Measurements from ENCODE around the gene PTRHD1. TPM values are rescaled to one million over a fixed set of nuclear protein-coding genes. Genes with fewer than 3 reads are reported as not detected.

PTRHD1 gene
- polyA plus RNA-seq, 1 donor from 2014 or later = 33.6 TPM

DNA sequence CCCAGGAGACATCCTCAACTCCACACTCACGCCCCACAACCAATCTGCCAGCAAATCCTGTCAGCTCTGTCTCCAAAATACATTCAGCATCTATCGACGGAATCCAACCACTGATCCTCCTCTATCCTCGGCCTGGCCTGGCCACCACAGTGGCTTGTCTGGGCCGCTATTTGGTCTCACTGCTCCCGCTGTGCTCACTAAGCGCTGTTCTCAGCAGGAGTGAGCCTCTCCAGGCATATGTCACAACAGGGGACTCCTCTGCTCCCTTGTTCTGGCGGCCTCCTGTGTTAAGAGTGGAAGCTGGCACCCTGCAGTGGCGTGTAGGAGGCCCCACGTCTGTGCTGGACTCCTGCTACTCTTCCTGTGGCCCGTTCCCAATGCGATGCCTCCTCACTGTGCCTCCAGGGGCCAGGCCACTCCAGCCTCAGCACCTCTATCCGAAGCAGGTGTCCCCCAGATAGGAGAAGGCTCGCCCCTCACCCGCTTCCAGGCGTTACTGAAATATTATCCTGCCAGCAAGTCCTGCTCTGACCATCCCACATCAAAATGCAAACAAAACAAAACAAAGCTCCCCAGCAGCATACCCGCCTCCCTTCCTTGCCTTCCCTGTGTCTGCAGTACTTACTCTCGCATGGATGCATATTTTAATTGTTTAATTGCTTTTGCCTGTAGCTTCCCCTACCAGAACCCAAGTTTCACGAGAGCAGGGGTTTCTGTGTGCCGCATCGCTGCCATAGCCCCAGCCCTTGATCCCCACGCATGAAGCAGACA, 39.9 kb upstream of the PTRHD1 start:
- Histone ChIP-seq H3F3A (ENCODE audit: insufficient read depth, low read length, poor library complexity, severe bottlenecking) (no peaks in the 10 kb centered on the region), H3K27ac (ENCODE audit: low read length) (no peak overlapping the region), H4K20me1 (ENCODE audit: insufficient read depth) (no peaks in the 10 kb centered on the region), H3K27me3 (ENCODE audit: insufficient read depth, low read depth, low read length) (no peaks in the 10 kb centered on the region), H3K4me3 (ENCODE audit: low read length) (no peak overlapping the region), H3K9ac (ENCODE audit: low read length) (no peak overlapping the region), H3K9me3 (ENCODE audit: low read length) (no peaks in the 10 kb centered on the region), H3K79me2 (replicated peaks; ENCODE audit: insufficient read depth, low read length) (no peaks in the 10 kb centered on the region), H3K36me3 (ENCODE audit: insufficient read depth, low read length) (no peaks in the 10 kb centered on the region), H3K9me2 (ENCODE audit: insufficient read depth, low read length) (no peaks in the 10 kb centered on the region), H2AFZ (ENCODE audit: low read depth, low read length) (no peak overlapping the region), H3K4me2 (ENCODE audit: low read length) (no peak overlapping the region)
- TF ChIP-seq MXI1 (conservative IDR thresholded peaks at IDR 0.05; ENCODE audit: poor library complexity, severe bottlenecking) = no peak

DNA sequence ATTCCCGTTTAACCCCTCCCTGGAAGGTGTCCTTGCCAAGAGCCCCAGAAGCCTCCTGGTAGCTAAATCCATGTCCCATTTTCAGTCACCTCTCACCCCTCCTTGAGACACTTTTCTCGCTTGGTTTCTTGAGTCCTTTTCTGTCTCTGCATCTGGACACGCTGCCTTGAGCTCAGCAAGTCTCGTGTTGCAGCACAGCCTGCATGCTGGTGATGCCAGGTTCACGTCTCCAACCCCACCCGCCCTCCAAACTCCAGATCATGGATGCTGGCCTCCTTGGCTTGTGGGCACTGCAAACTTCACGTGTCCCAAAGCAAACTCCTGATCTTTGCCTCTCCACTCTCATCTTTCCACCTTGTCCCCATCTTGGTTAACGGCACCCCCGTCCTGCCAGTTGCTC, 39.3 kb upstream of the PTRHD1 start:
- Histone ChIP-seq H3K79me2 (replicated peaks; ENCODE audit: insufficient read depth, low read length) (no peaks in the 10 kb centered on the region), H3K27ac (ENCODE audit: low read length) (no peak overlapping the region), H3K4me2 (ENCODE audit: low read length) (no peak overlapping the region), H3K9me3 (ENCODE audit: low read length) (no peaks in the 10 kb centered on the region), H3K36me3 (ENCODE audit: insufficient read depth, low read length) (no peaks in the 10 kb centered on the region), H4K20me1 (ENCODE audit: insufficient read depth) (no peaks in the 10 kb centered on the region), H3K4me3 (ENCODE audit: low read length) (no peak overlapping the region), H3K9ac (ENCODE audit: low read length) (no peak overlapping the region), H3K27me3 (ENCODE audit: insufficient read depth, low read depth, low read length) (no peaks in the 10 kb centered on the region), H3K9me2 (ENCODE audit: insufficient read depth, low read length) (no peaks in the 10 kb centered on the region), H3F3A (ENCODE audit: insufficient read depth, low read length, poor library complexity, severe bottlenecking) (no peaks in the 10 kb centered on the region), H2AFZ (ENCODE audit: low read depth, low read length) (no peak overlapping the region)
- TF ChIP-seq EZH2 (IDR thresholded peaks at IDR 0.05; ENCODE audit: borderline replicate concordance, insufficient read depth, low read length, poor library complexity, severe bottlenecking) (no peak), POLR2AphosphoS5 (IDR thresholded peaks at IDR 0.05) (no peak)

DNA sequence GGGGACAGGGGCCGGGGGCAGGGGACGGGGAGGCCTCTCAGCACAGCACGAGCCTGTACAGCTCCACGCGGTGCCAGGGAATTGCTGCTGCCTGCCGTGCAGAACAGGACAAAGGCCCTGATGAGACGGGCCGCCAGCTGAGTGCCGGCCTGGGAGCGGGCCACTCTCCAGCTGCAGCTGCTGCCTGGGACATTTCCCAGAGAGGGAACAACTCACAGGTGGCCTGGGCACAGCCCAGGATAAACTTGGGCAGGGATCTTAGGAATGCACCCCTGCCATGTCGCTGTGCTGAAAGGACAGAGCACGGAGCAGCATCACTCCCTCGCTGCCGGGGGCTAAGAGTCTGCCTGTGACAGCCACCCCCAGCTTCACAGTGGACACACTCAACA, 38.9 kb upstream of the PTRHD1 start:
- no peak overlapping the region for H3K9ac ChIP-seq (ENCODE audit: low read length)
- no peaks in the 10 kb centered on the region for H3K9me3 ChIP-seq (ENCODE audit: low read length)
- H4K20me1 ChIP-seq (ENCODE audit: insufficient read depth) = no peaks in the 10 kb centered on the region
- H3F3A ChIP-seq (ENCODE audit: insufficient read depth, low read length, poor library complexity, severe bottlenecking) = no peaks in the 10 kb centered on the region
- H2AFZ ChIP-seq (ENCODE audit: low read depth, low read length) = no peak overlapping the region
- H3K36me3 ChIP-seq (ENCODE audit: insufficient read depth, low read length) = no peaks in the 10 kb centered on the region
- no peak overlapping the region for H3K27ac ChIP-seq (ENCODE audit: low read length)
- H3K4me3 ChIP-seq (ENCODE audit: low read length) = no peak overlapping the region
- no peaks in the 10 kb centered on the region for H3K79me2 ChIP-seq (replicated peaks; ENCODE audit: insufficient read depth, low read length)
- H3K4me2 ChIP-seq (ENCODE audit: low read length) = no peak overlapping the region
- H3K27me3 ChIP-seq (ENCODE audit: insufficient read depth, low read depth, low read length) = no peaks in the 10 kb centered on the region
- TF ChIP-seq EP300 (conservative IDR thresholded peaks at IDR 0.05; ENCODE audit: poor library complexity, severe bottlenecking) (no peak), POLR2AphosphoS5 (IDR thresholded peaks at IDR 0.05) (no peak), EZH2 (IDR thresholded peaks at IDR 0.05; ENCODE audit: borderline replicate concordance, insufficient read depth, low read length, poor library complexity, severe bottlenecking) (no peak), TAF1 (IDR thresholded peaks at IDR 0.05; ENCODE audit: low read depth) (no peak), RAD21 (conservative IDR thresholded peaks at IDR 0.05) (no peak), SMC3 (conservative IDR thresholded peaks at IDR 0.05; ENCODE audit: poor library complexity) (no peak), MXI1 (conservative IDR thresholded peaks at IDR 0.05; ENCODE audit: poor library complexity, severe bottlenecking) (no peak)
- TF ChIP-seq, protein P1, sequence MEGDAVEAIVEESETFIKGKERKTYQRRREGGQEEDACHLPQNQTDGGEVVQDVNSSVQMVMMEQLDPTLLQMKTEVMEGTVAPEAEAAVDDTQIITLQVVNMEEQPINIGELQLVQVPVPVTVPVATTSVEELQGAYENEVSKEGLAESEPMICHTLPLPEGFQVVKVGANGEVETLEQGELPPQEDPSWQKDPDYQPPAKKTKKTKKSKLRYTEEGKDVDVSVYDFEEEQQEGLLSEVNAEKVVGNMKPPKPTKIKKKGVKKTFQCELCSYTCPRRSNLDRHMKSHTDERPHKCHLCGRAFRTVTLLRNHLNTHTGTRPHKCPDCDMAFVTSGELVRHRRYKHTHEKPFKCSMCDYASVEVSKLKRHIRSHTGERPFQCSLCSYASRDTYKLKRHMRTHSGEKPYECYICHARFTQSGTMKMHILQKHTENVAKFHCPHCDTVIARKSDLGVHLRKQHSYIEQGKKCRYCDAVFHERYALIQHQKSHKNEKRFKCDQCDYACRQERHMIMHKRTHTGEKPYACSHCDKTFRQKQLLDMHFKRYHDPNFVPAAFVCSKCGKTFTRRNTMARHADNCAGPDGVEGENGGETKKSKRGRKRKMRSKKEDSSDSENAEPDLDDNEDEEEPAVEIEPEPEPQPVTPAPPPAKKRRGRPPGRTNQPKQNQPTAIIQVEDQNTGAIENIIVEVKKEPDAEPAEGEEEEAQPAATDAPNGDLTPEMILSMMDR (IDR thresholded peaks at IDR 0.05; ENCODE audit: poor library complexity, severe bottlenecking) = no peak
- TF ChIP-seq, protein P2, sequence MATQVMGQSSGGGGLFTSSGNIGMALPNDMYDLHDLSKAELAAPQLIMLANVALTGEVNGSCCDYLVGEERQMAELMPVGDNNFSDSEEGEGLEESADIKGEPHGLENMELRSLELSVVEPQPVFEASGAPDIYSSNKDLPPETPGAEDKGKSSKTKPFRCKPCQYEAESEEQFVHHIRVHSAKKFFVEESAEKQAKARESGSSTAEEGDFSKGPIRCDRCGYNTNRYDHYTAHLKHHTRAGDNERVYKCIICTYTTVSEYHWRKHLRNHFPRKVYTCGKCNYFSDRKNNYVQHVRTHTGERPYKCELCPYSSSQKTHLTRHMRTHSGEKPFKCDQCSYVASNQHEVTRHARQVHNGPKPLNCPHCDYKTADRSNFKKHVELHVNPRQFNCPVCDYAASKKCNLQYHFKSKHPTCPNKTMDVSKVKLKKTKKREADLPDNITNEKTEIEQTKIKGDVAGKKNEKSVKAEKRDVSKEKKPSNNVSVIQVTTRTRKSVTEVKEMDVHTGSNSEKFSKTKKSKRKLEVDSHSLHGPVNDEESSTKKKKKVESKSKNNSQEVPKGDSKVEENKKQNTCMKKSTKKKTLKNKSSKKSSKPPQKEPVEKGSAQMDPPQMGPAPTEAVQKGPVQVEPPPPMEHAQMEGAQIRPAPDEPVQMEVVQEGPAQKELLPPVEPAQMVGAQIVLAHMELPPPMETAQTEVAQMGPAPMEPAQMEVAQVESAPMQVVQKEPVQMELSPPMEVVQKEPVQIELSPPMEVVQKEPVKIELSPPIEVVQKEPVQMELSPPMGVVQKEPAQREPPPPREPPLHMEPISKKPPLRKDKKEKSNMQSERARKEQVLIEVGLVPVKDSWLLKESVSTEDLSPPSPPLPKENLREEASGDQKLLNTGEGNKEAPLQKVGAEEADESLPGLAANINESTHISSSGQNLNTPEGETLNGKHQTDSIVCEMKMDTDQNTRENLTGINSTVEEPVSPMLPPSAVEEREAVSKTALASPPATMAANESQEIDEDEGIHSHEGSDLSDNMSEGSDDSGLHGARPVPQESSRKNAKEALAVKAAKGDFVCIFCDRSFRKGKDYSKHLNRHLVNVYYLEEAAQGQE (IDR thresholded peaks at IDR 0.05; ENCODE audit: borderline replicate concordance) = no peak
- no peaks in the 10 kb centered on the region for H3K9me2 ChIP-seq (ENCODE audit: insufficient read depth, low read length)

Measured in neural cell (in vitro differentiated cells).